ENCODE results near the gene RGS16. TPM values are rescaled to one million over a fixed set of nuclear protein-coding genes. Genes with fewer than 3 reads are reported as not detected.

RGS16 gene
- total and polyA plus RNA-seq, 2 donors from 2014 or later: 4.2 to 7.7 TPM

DNA sequence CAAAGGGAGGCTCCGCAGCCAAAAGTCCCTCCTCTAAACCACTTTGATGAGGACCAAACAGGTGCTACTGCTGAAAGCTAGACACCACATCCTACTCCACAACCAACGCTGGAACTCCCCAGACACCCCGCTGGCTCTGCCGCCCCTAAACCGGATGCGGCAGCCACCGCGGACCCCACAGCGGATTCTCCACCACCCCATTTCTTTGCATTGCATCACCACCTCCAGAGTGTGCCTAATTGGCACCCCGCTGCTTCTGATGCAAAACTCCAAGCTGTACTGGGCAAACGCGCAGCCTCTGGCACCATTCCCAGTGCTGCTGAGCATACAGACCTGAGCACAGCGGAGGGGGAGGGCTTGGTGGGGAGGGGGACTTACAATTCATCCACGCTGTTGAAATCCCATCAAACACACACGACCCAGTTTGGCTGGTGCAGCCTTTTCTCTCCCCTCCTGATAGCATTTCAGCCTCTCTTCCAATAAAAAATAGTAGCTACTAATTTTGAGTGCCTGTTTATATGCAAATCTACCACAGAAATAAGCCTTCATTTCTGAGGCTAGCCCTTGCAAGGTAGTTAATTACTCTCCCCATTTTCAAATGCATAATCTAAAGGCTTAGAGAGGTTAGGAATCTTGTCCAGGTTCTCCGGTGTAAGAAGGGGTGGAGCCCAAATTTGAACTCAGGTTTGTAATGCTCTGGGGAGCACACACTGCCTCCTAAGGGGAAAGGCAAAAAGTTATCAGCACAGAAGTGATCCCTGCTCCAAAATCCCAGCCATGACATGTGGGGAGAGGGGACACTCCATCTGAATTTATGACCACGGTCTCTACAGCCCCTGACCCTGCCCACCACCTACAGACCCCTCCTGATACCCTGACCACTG lies 12.2 kb upstream of the RGS16 start:
- intact Hi-C loops (cut with DNase I): no loop called here
- H3K9me3 ChIP-seq (ENCODE audit: control insufficient read depth in 2 of 3, insufficient read depth in 1 of 3, low read length in 3 of 3): no peaks in the 10 kb centered on the region
- no peak for FAIRE-seq
- peak overlapping the region in 1 of 3 donors; percentile 50 for H3K4me3 ChIP-seq (ENCODE audit: low read length in 3 of 3)
- TF ChIP-seq, protein P1, sequence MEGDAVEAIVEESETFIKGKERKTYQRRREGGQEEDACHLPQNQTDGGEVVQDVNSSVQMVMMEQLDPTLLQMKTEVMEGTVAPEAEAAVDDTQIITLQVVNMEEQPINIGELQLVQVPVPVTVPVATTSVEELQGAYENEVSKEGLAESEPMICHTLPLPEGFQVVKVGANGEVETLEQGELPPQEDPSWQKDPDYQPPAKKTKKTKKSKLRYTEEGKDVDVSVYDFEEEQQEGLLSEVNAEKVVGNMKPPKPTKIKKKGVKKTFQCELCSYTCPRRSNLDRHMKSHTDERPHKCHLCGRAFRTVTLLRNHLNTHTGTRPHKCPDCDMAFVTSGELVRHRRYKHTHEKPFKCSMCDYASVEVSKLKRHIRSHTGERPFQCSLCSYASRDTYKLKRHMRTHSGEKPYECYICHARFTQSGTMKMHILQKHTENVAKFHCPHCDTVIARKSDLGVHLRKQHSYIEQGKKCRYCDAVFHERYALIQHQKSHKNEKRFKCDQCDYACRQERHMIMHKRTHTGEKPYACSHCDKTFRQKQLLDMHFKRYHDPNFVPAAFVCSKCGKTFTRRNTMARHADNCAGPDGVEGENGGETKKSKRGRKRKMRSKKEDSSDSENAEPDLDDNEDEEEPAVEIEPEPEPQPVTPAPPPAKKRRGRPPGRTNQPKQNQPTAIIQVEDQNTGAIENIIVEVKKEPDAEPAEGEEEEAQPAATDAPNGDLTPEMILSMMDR (IDR thresholded peaks at IDR 0.05; ENCODE audit: borderline replicate concordance, extremely low read depth, insufficient read depth): no peak
- H3K27me3 ChIP-seq (ENCODE audit: control insufficient read depth, insufficient read depth, low read length): peaks cover 4% of the 10 kb centered on the region
- no peak overlapping the region for H3K9ac ChIP-seq (ENCODE audit: low read length in 3 of 3)
- peak in 4 of 5 donors; percentile 53 to 86 (median 61) for DNase-seq
- no peaks in the 10 kb centered on the region for H3K36me3 ChIP-seq (ENCODE audit: control insufficient read depth in 2 of 3, insufficient read depth in 3 of 3, low read length in 3 of 3)
- H3K4me1 ChIP-seq (ENCODE audit: control insufficient read depth in 2 of 3, insufficient read depth in 2 of 3, low read depth in 1 of 3, low read length in 3 of 3): peaks cover 0 to 10% (median 0%) of the 10 kb centered on the region in 3 donors
- H3K27ac ChIP-seq (ENCODE audit: low read depth in 2 of 2, low read length in 2 of 2): peak overlapping the region in 1 of 2 donors; percentile 85

DNA sequence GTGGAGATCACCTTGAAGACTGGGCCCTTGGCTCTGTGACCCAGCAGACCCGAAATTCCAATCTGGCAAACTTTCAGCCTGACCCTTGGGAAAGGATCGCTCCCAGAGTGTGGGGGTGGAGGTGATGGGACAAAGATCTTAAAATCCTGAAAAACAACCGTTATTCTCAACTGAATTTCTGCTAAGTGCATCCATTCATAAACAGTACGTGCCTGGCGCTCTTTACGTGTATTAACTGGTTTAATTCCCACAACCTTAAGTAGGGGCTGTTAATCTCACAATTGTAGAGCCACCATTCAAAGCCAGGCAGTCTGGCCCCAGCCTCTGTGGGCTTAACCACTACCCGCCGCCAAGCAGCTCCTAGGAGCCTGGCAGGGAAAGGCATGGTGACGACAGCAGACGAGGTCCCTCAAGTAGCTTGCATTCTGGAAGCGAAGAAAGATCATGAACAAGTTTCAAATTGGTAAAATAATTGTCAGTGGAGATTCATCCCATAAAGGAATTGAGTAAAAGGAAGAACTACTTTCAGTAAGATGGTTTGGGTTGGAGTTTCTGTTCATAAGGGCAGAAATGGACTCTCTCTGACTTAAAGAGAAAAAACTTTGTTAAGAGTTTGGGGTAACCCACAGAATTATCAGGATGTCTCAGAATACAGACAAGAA lies 11.4 kb upstream of the RGS16 start:
- Histone ChIP-seq H3K4me3 (ENCODE audit: low read length in 3 of 3) (peak overlapping the region in 2 of 3 donors; percentile 42 to 50), H3K27me3 (ENCODE audit: control insufficient read depth, insufficient read depth, low read length) (peaks cover 4% of the 10 kb centered on the region), H3K4me1 (ENCODE audit: control insufficient read depth in 2 of 3, insufficient read depth in 2 of 3, low read depth in 1 of 3, low read length in 3 of 3) (peaks cover 0 to 10% (median 0%) of the 10 kb centered on the region in 3 donors), H3K27ac (ENCODE audit: low read depth in 2 of 2, low read length in 2 of 2) (peak overlapping the region; percentile 85 to 87), H3K9ac (ENCODE audit: low read length in 3 of 3) (peak overlapping the region in 2 of 3 donors; percentile 22 to 56), H3K9me3 (ENCODE audit: control insufficient read depth in 2 of 3, insufficient read depth in 1 of 3, low read length in 3 of 3) (no peaks in the 10 kb centered on the region), H3K36me3 (ENCODE audit: control insufficient read depth in 2 of 3, insufficient read depth in 3 of 3, low read length in 3 of 3) (no peaks in the 10 kb centered on the region)
- intact Hi-C loops (cut with DNase I): no loop called here
- DNase-seq (peak in 3 of 5 donors; percentile 37 to 84 (median 52)), FAIRE-seq (no peak)
- TF ChIP-seq, protein P1 (IDR thresholded peaks at IDR 0.05; ENCODE audit: borderline replicate concordance, extremely low read depth, insufficient read depth): no peak

DNA sequence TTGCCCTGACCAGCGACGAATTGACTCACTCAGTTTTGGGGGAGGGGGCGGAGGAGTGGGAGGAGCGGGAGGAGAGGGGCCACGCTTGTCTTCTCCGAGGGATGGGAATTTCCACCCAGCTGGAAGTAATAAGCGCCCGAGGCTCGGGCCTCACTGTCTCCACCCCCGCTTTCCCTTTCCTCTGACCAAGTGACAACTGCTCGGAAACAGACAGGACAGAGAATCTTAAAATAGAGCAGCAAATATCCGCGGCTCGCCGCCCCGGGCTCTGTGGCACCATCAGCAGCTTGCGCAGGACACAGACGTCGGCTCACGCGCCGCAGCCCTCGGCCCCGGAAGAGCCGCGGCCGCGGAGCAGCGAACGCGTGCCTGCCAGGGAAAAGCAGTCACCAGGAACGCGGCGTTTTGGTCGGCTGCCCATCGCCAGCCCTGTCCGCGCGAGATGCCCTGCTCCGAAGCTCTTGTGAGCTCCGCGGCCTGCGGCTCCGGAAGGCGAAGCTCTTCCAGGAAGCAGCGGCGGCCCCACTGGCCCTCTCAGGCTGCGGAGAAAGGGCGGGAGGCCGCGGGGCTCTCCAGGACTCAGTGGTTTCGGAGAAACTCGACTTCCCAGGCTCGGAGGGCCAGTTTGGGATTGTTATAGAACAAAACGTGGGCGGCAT lies 10.7 kb upstream of the RGS16 start:
- FAIRE-seq: no peak
- peak; percentile 81 to 95 (median 89) for DNase-seq
- intact Hi-C loops (cut with DNase I): no loop called here
- Histone ChIP-seq H3K4me1 (ENCODE audit: control insufficient read depth in 2 of 3, insufficient read depth in 2 of 3, low read depth in 1 of 3, low read length in 3 of 3) (peaks cover 0 to 10% (median 0%) of the 10 kb centered on the region in 3 donors), H3K36me3 (ENCODE audit: control insufficient read depth in 2 of 3, insufficient read depth in 3 of 3, low read length in 3 of 3) (no peaks in the 10 kb centered on the region), H3K27me3 (ENCODE audit: control insufficient read depth, insufficient read depth, low read length) (peaks cover 4% of the 10 kb centered on the region), H3K4me3 (ENCODE audit: low read length in 3 of 3) (peak overlapping the region; percentile 42 to 52 (median 50)), H3K27ac (ENCODE audit: low read depth in 2 of 2, low read length in 2 of 2) (peak overlapping the region; percentile 85 to 87), H3K9ac (ENCODE audit: low read length in 3 of 3) (peak overlapping the region; percentile 22 to 56 (median 31)), H3K9me3 (ENCODE audit: control insufficient read depth in 2 of 3, insufficient read depth in 1 of 3, low read length in 3 of 3) (no peaks in the 10 kb centered on the region)
- TF ChIP-seq, protein P1 (IDR thresholded peaks at IDR 0.05; ENCODE audit: borderline replicate concordance, extremely low read depth, insufficient read depth): no peak

Data from kidney (tissue), 14 donors.